ENCODE measurements around the gene HOXA3.

HOXA3 gene

GRCh38 chr7:27138472-27138871, 13.9 kb downstream of the HOXA3 start:
- Histone ChIP-seq H3K4me2 (ENCODE audit: low read length) (no peak overlapping the region), H2BK120ac (ENCODE audit: insufficient read depth, low read length, poor library complexity) (no peak overlapping the region), H3K4me1 (ENCODE audit: control insufficient read depth in 1 of 2, insufficient read depth in 2 of 2, low read length in 2 of 2) (peaks cover 3 to 7% of the 10 kb centered on the region in 2 experiments), H3K79me2 (ENCODE audit: control insufficient read depth, insufficient read depth, low read length, poor library complexity) (no peaks in the 10 kb centered on the region), H3K9ac (ENCODE audit: low read length) (no peak overlapping the region), H2BK5ac (ENCODE audit: low read depth, low read length, poor library complexity) (no peak overlapping the region), H4K8ac (ENCODE audit: low read depth, low read length) (no peak overlapping the region), H2AK5ac (ENCODE audit: low read length) (no peak overlapping the region), H2AFZ (ENCODE audit: insufficient read depth, low read length, poor library complexity) (no peak overlapping the region), H3K18ac (ENCODE audit: low read length) (no peak overlapping the region), H3K14ac (ENCODE audit: low read length) (no peak overlapping the region), H3K4ac (ENCODE audit: low read depth, low read length) (no peak overlapping the region), H3K27me3 (ENCODE audit: insufficient read depth, low read length) (peaks cover 83% of the 10 kb centered on the region), H3K4me3 (ENCODE audit: low read depth, low read length) (no peak overlapping the region), H3K9me3 (ENCODE audit: insufficient read depth, low read depth, low read length) (peaks cover 2% of the 10 kb centered on the region), H4K12ac (ENCODE audit: low read depth, low read length) (no peak overlapping the region), H3K79me1 (ENCODE audit: low read length) (no peaks in the 10 kb centered on the region), H4K91ac (ENCODE audit: low read depth, low read length) (no peak overlapping the region), H3K23ac (ENCODE audit: low read length) (no peak overlapping the region), H3K36me3 (ENCODE audit: control insufficient read depth in 1 of 2, insufficient read depth in 2 of 2, low read length in 2 of 2) (no peaks in the 10 kb centered on the region), H2BK12ac (ENCODE audit: low read length) (no peak overlapping the region), H3K27ac (ENCODE audit: low read depth, low read length) (no peak overlapping the region)
- DNase-seq: no peak
- WGBS (ENCODE audit: extremely low coverage, insufficient coverage, insufficient read length): no CpG with 5 or more reads among the region's 1 CpG

DNA sequence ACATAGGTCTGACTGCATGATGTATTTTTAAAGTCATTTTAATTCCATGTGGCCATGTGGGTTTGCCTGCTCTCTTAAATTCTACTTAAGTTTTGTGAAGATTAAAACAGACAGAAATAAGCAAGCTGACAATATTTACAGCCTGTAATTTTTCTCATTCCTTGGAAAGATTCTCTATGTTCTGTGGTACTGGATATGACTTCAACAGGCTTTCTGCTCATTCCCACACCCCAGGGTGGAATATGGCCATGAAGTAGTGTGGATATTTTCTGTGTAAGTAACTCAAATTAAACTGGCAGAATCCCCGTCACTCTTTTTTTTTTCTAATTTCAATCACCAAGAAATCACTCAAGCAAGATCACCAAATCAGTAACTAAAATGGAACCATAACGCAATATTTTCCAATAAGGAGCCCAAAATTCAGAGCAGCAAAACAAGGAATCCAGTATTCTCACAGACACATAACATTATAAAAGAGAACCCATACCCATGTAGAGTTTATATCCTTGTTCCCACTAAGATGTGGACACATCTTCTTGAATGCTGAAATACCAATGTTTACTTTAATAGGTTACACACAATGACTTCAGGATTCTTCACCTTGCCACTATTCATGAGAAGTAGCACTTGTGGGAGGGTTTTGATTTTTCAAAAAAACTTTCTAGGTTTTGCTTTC, 14.6 kb downstream of the HOXA3 start:
- Histone ChIP-seq H3K4me3 (ENCODE audit: low read depth, low read length) (no peak overlapping the region), H4K91ac (ENCODE audit: low read depth, low read length) (no peak overlapping the region), H2BK120ac (ENCODE audit: insufficient read depth, low read length, poor library complexity) (no peak overlapping the region), H3K23ac (ENCODE audit: low read length) (no peak overlapping the region), H3K79me2 (ENCODE audit: control insufficient read depth, insufficient read depth, low read length, poor library complexity) (no peaks in the 10 kb centered on the region), H3K14ac (ENCODE audit: low read length) (no peak overlapping the region), H3K9me3 (ENCODE audit: insufficient read depth, low read depth, low read length) (no peaks in the 10 kb centered on the region), H2AFZ (ENCODE audit: insufficient read depth, low read length, poor library complexity) (no peak overlapping the region), H3K4me2 (ENCODE audit: low read length) (no peak overlapping the region), H3K4me1 (ENCODE audit: control insufficient read depth in 1 of 2, insufficient read depth in 2 of 2, low read length in 2 of 2) (peaks cover 0 to under 1% of the 10 kb centered on the region in 2 experiments), H3K9ac (ENCODE audit: low read length) (no peak overlapping the region), H3K27ac (ENCODE audit: low read depth, low read length) (no peak overlapping the region), H4K8ac (ENCODE audit: low read depth, low read length) (no peak overlapping the region), H3K4ac (ENCODE audit: low read depth, low read length) (no peak overlapping the region), H3K79me1 (ENCODE audit: low read length) (no peaks in the 10 kb centered on the region), H3K36me3 (ENCODE audit: control insufficient read depth in 1 of 2, insufficient read depth in 2 of 2, low read length in 2 of 2) (no peaks in the 10 kb centered on the region), H2BK5ac (ENCODE audit: low read depth, low read length, poor library complexity) (no peak overlapping the region), H4K12ac (ENCODE audit: low read depth, low read length) (no peak overlapping the region), H3K27me3 (ENCODE audit: insufficient read depth, low read length) (peaks cover 79% of the 10 kb centered on the region), H3K18ac (ENCODE audit: low read length) (no peak overlapping the region), H2BK12ac (ENCODE audit: low read length) (no peak overlapping the region), H2AK5ac (ENCODE audit: low read length) (no peak overlapping the region)
- WGBS (ENCODE audit: extremely low coverage, insufficient coverage, insufficient read length): no CpG with 5 or more reads among the region's 2 CpGs
- no peak for DNase-seq

DNA sequence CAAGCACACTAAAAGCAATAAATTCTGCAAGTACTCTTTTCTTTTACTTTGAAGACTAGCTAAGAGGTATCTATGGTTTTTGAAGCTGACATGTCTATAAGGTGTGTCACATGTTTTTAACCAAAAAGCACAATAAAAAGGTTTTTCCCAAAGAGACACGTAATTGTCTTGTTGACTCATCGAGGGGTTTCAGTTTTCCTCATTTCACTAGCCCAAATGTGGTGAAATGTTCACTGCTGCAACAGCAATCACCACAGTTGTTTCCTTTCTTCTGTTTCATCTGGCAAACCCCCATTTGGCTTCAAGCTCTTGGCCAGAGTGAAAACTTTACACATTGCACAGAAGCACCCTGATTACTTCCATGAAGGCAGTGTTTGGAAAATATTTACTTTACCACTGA, 18.0 kb downstream of the HOXA3 start:
- Histone ChIP-seq H2AFZ (ENCODE audit: insufficient read depth, low read length, poor library complexity) (no peak overlapping the region), H3K9ac (ENCODE audit: low read length) (no peak overlapping the region), H3K9me3 (ENCODE audit: insufficient read depth, low read depth, low read length) (peaks cover 11% of the 10 kb centered on the region), H2BK120ac (ENCODE audit: insufficient read depth, low read length, poor library complexity) (no peak overlapping the region), H2BK12ac (ENCODE audit: low read length) (no peak overlapping the region), H3K4me1 (ENCODE audit: control insufficient read depth in 1 of 2, insufficient read depth in 2 of 2, low read length in 2 of 2) (peaks cover 8 to 10% of the 10 kb centered on the region in 2 experiments), H3K14ac (ENCODE audit: low read length) (no peak overlapping the region), H3K27me3 (ENCODE audit: insufficient read depth, low read length) (peaks cover 71% of the 10 kb centered on the region), H3K23ac (ENCODE audit: low read length) (no peak overlapping the region), H3K4me3 (ENCODE audit: low read depth, low read length) (no peak overlapping the region), H4K91ac (ENCODE audit: low read depth, low read length) (no peak overlapping the region), H3K36me3 (ENCODE audit: control insufficient read depth in 1 of 2, insufficient read depth in 2 of 2, low read length in 2 of 2) (no peaks in the 10 kb centered on the region), H2BK5ac (ENCODE audit: low read depth, low read length, poor library complexity) (no peak overlapping the region), H3K27ac (ENCODE audit: low read depth, low read length) (no peak overlapping the region), H2AK5ac (ENCODE audit: low read length) (no peak overlapping the region), H4K8ac (ENCODE audit: low read depth, low read length) (no peak overlapping the region), H3K4ac (ENCODE audit: low read depth, low read length) (no peak overlapping the region), H3K4me2 (ENCODE audit: low read length) (no peak overlapping the region), H3K79me1 (ENCODE audit: low read length) (no peaks in the 10 kb centered on the region), H3K18ac (ENCODE audit: low read length) (no peak overlapping the region), H3K79me2 (ENCODE audit: control insufficient read depth, insufficient read depth, low read length, poor library complexity) (no peaks in the 10 kb centered on the region), H4K12ac (ENCODE audit: low read depth, low read length) (no peak overlapping the region)
- WGBS (ENCODE audit: extremely low coverage, insufficient coverage, insufficient read length): no CpG with 5 or more reads among the region's 2 CpGs
- DNase-seq: peak in 1 of 2 donors; percentile 19

DNA sequence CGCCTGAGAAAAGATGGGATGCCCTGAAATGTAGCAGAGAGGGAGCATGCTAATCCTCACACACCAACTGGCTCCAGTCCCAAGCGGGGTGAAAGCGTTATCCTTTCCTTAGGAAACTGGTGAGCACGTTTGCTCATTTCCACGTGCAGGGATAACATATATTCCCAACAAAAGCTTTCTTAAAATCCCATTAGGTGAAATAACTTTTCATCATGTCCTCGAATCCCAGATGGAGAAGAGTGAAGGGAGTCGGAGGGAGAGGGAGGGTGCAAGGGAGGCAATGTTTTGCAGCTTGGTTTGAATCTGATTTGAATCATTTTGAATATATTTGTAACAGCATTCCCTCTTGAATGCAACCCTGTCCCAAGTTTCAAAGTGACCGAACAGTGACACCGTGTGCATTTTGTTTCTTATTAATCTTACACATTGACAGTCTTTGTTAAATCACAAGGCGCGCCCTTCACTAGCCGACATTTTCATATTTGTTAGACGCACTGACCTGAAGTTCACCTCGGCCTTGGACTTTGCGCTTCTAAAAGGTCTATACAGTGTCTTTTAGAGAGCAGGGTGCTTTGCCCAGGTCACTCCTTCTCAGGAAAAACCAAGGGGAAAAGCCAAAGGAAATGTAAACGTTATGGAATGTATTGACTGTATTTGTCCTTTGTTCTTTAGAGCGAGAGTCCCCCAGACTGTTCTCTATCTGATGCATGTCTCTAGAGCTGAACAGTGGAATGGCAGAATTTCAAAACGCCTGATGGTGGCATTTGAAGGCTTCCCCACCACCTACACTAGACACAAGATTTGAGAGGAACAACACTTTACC, 18.8 kb downstream of the HOXA3 start:
- H4K12ac ChIP-seq (ENCODE audit: low read depth, low read length): no peak overlapping the region
- no peak overlapping the region for H3K4ac ChIP-seq (ENCODE audit: low read depth, low read length)
- H4K91ac ChIP-seq (ENCODE audit: low read depth, low read length): no peak overlapping the region
- no peak overlapping the region for H3K9ac ChIP-seq (ENCODE audit: low read length)
- no peak overlapping the region for H3K23ac ChIP-seq (ENCODE audit: low read length)
- no peak overlapping the region for H4K8ac ChIP-seq (ENCODE audit: low read depth, low read length)
- no CpG with 5 or more reads among the region's 18 CpGs for WGBS (ENCODE audit: extremely low coverage, insufficient coverage, insufficient read length)
- no peak overlapping the region for H3K4me3 ChIP-seq (ENCODE audit: low read depth, low read length)
- no peaks in the 10 kb centered on the region for H3K79me2 ChIP-seq (ENCODE audit: control insufficient read depth, insufficient read depth, low read length, poor library complexity)
- no peak overlapping the region for H3K27ac ChIP-seq (ENCODE audit: low read depth, low read length)
- peaks cover 8 to 10% of the 10 kb centered on the region in 2 experiments for H3K4me1 ChIP-seq (ENCODE audit: control insufficient read depth in 1 of 2, insufficient read depth in 2 of 2, low read length in 2 of 2)
- no peak overlapping the region for H3K4me2 ChIP-seq (ENCODE audit: low read length)
- no peak overlapping the region for H2AK5ac ChIP-seq (ENCODE audit: low read length)
- no peak overlapping the region for H2BK120ac ChIP-seq (ENCODE audit: insufficient read depth, low read length, poor library complexity)
- peaks cover 71% of the 10 kb centered on the region for H3K27me3 ChIP-seq (ENCODE audit: insufficient read depth, low read length)
- peaks cover 14% of the 10 kb centered on the region for H3K9me3 ChIP-seq (ENCODE audit: insufficient read depth, low read depth, low read length)
- H2AFZ ChIP-seq (ENCODE audit: insufficient read depth, low read length, poor library complexity): no peak overlapping the region
- no peak overlapping the region for H3K14ac ChIP-seq (ENCODE audit: low read length)
- no peak for DNase-seq
- no peak overlapping the region for H2BK5ac ChIP-seq (ENCODE audit: low read depth, low read length, poor library complexity)
- H3K18ac ChIP-seq (ENCODE audit: low read length): no peak overlapping the region
- H2BK12ac ChIP-seq (ENCODE audit: low read length): no peak overlapping the region
- no peaks in the 10 kb centered on the region for H3K79me1 ChIP-seq (ENCODE audit: low read length)
- H3K36me3 ChIP-seq (ENCODE audit: control insufficient read depth in 1 of 2, insufficient read depth in 2 of 2, low read length in 2 of 2): no peaks in the 10 kb centered on the region
